Measurements from ENCODE around the gene RAB11FIP4.

DNA sequence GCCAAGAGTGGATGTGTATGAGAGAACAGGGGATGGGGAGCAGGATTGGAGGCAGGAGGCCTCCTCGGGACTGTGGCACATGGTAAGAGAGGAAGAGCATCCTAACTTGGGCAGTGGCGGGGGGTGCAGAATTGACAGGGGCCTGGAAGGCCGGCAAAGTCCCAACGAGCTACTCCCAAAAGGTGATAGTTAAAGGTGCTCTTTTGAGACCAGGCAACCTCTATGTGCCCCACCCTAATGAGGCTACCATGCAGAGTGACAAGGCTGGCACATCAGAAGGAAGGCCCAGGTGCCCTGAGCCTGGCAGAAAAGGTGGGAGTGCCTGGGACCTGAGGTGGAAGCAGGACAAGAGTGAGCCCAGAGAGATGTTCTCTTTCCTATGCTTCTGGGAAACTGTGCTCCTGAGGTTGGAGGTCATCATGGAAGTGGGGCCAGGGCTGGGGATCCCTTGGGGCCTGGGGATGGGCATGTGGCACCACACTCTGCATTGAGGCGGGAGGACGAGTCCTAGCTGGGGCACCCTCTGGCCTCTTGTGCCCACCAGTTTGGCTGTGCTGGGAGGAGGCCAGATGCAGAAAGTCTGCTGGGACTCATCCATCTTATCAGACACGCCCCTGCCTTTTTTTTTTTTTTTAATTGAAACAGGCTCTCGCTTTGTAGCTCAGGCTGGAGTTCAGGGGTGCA is 5.9 kb downstream of the RAB11FIP4 start:
- no peak for TF ChIP-seq POLR2A (IDR thresholded peaks at IDR 0.05; ENCODE audit: extremely low read depth, insufficient read length)
- TF ChIP-seq, protein P1, sequence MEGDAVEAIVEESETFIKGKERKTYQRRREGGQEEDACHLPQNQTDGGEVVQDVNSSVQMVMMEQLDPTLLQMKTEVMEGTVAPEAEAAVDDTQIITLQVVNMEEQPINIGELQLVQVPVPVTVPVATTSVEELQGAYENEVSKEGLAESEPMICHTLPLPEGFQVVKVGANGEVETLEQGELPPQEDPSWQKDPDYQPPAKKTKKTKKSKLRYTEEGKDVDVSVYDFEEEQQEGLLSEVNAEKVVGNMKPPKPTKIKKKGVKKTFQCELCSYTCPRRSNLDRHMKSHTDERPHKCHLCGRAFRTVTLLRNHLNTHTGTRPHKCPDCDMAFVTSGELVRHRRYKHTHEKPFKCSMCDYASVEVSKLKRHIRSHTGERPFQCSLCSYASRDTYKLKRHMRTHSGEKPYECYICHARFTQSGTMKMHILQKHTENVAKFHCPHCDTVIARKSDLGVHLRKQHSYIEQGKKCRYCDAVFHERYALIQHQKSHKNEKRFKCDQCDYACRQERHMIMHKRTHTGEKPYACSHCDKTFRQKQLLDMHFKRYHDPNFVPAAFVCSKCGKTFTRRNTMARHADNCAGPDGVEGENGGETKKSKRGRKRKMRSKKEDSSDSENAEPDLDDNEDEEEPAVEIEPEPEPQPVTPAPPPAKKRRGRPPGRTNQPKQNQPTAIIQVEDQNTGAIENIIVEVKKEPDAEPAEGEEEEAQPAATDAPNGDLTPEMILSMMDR (IDR thresholded peaks at IDR 0.05; ENCODE audit: low read depth, low read length) = no peak
- TF ChIP-seq, protein P2, sequence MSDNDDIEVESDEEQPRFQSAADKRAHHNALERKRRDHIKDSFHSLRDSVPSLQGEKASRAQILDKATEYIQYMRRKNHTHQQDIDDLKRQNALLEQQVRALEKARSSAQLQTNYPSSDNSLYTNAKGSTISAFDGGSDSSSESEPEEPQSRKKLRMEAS (IDR thresholded peaks at IDR 0.05; ENCODE audit: low read depth, low read length) = no peak

All from NB4 (cell line).